Cardiac fibroblast (primary cell): ENCODE data around the gene MGST3.

ENCODE experiments used
- DNase-seq, 2 donors: peaks; one replicate each; pipeline versions ENCODE4 v3.0.0 to v3.0.0-alpha.2; 2010; ENCODE audit warnings: low read depth in 2 of 2
- H3K4me3 ChIP-seq, 2 donors: replicated peaks in 1 of 2; 1 replicate in 1 of 2; 2 replicates in 1 of 2; pipeline ENCODE4 v1.5.1; 2011; ENCODE audit warnings: low read depth in 2 of 2, low read length in 2 of 2, mild to moderate bottlenecking in 2 of 2, moderate library complexity in 1 of 2
- TF ChIP-seq, protein P1 (sequence below): IDR thresholded peaks from one replicate; pipeline ENCODE4 v1.5.1; 2011; ENCODE audit warnings: low read depth, mild to moderate bottlenecking, low read length, inconsistent platforms

The MGST3 gene

DNA sequence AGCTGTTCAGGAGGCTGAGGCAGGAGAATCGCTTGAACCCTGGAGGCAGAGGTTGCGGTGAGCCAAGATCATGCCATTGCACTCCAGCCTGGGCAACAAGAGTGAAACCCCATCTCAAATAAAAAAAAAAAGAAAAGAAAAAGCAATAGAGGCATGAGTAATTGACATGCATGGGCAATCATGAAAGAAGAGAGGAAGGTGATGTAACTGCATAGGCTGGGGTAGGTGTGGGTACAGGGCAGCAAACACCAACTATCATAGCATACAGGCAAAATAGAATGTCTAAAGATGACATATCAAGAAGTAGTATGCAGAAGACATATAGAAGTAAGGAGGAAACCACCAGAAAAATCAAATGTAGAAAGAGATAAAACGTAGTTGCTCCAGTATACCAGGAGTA lies 19.0 kb upstream of the MGST3 start:
- TF ChIP-seq, protein P1, sequence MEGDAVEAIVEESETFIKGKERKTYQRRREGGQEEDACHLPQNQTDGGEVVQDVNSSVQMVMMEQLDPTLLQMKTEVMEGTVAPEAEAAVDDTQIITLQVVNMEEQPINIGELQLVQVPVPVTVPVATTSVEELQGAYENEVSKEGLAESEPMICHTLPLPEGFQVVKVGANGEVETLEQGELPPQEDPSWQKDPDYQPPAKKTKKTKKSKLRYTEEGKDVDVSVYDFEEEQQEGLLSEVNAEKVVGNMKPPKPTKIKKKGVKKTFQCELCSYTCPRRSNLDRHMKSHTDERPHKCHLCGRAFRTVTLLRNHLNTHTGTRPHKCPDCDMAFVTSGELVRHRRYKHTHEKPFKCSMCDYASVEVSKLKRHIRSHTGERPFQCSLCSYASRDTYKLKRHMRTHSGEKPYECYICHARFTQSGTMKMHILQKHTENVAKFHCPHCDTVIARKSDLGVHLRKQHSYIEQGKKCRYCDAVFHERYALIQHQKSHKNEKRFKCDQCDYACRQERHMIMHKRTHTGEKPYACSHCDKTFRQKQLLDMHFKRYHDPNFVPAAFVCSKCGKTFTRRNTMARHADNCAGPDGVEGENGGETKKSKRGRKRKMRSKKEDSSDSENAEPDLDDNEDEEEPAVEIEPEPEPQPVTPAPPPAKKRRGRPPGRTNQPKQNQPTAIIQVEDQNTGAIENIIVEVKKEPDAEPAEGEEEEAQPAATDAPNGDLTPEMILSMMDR, result no peak
- H3K4me3 ChIP-seq, result no peak overlapping the region
- DNase-seq, result no peak

DNA sequence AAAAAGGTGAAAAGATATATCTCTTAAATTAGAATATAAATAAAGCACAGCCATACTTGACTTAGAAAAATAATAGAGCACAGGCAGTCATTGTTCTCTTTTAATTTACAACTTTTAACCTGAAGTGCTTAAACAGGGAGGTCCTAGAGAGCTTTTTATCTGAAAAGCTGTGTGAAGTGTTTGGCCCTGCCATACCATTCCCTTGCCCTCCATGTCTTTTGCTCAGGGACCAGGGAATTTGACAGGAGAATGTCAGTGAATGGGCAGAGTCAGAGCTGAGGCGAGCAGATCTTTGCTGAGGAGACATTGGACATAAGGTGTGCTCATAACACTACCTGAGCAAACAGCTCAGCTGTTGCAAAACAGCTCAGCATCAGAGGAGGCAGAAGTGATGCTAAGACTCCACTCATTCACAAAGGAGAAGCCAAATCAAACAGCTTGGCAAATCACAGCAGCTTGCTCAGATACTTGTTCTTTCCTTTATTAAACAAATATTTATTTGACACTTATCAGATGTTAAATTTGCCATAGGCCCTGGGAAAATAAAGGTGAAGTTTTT lies 14.9 kb upstream of the MGST3 start:
- no peak overlapping the region for H3K4me3 ChIP-seq
- no peak for DNase-seq
- TF ChIP-seq, protein P1, result no peak

DNA sequence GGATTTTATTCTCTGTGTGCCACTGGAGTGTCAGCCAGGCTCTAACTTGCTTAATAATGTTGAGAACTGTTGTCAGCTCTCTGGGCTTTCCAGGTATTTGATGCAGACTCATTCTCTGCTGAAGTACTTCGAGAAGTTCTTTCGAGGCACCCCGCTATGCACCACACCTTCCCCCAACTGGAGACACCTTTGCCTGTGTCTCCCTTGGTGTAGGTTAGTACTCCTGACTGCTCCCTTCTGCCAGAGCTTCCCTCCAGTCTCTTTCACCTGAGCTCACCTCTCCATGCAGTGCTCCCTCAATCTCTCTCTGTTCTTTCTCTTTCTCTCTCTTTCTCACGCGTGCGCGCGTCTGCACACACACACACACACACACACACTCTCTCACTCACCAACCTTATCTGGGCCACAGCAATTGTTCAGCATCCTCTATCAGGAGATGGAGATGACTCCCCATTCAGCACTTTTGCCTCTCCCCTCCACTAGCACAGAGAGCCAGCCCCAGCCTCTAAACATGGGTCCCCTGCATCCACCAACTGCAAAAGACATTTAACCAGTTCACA lies 14.0 kb upstream of the MGST3 start:
- TF ChIP-seq, protein P1, result no peak
- DNase-seq, result no peak
- H3K4me3 ChIP-seq, result no peak overlapping the region

DNA sequence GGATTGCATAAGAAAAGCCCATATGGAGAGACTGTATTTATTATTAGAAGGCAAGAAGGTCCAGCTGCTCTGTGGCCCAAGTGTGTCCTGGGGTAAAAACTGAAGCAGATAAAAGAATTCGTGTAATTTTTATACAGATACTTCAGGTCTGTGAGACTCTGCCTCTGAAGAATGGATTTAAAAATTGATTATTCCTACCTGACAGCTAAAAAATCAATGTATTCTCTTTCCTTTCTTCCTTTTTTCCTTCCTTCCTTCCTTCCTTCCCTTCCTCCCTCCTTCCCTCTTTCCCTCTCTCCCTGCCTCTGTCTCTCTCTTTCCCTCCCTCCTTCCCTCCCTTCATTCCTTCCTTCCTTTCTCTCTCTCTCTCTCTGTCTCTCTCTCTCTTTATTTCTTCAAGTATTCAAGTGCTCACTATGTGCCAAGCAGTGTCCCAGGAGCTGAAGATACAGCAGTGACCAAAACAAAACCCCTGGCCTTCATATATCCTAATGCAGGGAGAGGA lies 11.3 kb upstream of the MGST3 start:
- H3K4me3 ChIP-seq, result no peak overlapping the region
- no peak for DNase-seq
- TF ChIP-seq, protein P1, result no peak

DNA sequence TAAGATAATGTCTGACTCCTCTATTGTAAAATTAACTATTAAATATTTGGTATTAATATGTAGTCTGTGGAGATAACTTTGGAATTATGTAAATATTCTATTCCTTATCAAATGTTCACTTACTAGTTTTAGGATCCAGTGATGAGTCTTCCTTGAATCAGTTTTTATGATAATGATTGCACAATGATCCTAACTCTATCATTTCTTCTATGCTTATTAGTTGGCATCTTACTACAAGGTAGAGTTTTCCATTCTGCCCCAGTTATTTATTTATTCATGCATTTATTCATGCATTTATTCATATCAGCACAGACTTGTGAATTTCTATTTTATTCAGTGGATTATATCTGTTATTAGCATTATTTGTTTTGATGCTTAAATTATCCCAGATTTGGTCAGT lies 7.4 kb upstream of the MGST3 start:
- no peak for DNase-seq
- no peak overlapping the region for H3K4me3 ChIP-seq
- TF ChIP-seq, protein P1, result no peak

DNA sequence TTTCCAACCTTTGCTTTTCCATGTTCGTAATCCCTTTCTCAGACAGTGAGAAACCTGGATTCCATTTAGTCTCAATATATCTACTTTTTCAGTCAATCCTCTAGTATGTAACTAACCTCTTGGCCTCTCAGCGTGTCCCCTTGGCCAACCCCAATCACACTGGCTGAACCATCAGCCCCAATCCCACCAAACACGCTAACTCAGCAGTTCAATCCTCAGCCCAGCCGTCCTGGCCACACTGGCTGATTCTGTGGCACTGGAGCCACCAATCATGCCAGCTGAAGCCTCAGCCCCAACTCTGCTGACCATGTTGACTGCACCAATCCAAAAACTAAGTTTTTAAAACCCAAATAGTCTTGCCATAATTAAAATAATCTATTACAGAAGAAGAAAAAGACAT lies 6.6 kb upstream of the MGST3 start:
- TF ChIP-seq, protein P1, result no peak
- DNase-seq, result no peak
- H3K4me3 ChIP-seq, result no peak overlapping the region
